Uterus (tissue), 4 donors: ENCODE results near the gene CDK6. TPM values are rescaled to one million over a fixed set of nuclear protein-coding genes. Genes with fewer than 3 reads are reported as not detected.

Experiments used
- DNase-seq, 2 donors: peaks; one replicate each; pipeline ENCODE4 v3.0.0-alpha.2; 2019 to 2020
- H3K27ac ChIP-seq, 2 donors: fragments of 200-600 bp; sonication (generic); 1 replicate in 1 of 2; 2 replicates in 1 of 2; pipeline ENCODE4 v1.5.1; 2016 to 2018
- H3K27me3 ChIP-seq, 2 donors: fragments of 200-600 bp; sonication (generic); one replicate each; pipeline ENCODE4 v1.5.1; 2018 to 2019; ENCODE audit warnings: control low read depth in 1 of 2
- H3K36me3 ChIP-seq, 2 donors: fragments of 200-600 bp; sonication (generic); one replicate each; pipeline ENCODE4 v1.5.1; 2019; ENCODE audit warnings: control low read depth in 1 of 2
- H3K4me1 ChIP-seq, 2 donors: fragments of 200-600 bp; sonication (generic); one replicate each; pipeline ENCODE4 v1.5.1; 2018 to 2019; ENCODE audit warnings: control low read depth in 1 of 2
- H3K4me3 ChIP-seq, 2 donors: fragments of 200-600 bp; sonication (generic); 1 replicate in 1 of 2; 2 replicates in 1 of 2; pipeline ENCODE4 v1.5.1; 2018 to 2019; ENCODE audit warnings: mild to moderate bottlenecking in 1 of 2
- H3K9me3 ChIP-seq, 2 donors: fragments of 200-600 bp; sonication (generic); one replicate each; pipeline ENCODE4 v1.5.1; 2019; ENCODE audit warnings: control low read depth in 1 of 2
- CTCF ChIP-seq, 4 experiments: fragments of 200-600 bp in 2 of 4; fragments of 450-650 bp in 2 of 4; sonication (generic) in 2 of 4; IDR thresholded peaks; one replicate each; pipeline ENCODE4 v1.5.1; 2016 to 2019; ENCODE audit warnings: antibody characterized with exemption in 4 of 4, mild to moderate bottlenecking in 2 of 4, moderate library complexity in 1 of 4
- POLR2A ChIP-seq, 2 donors: fragments of 450-650 bp; IDR thresholded peaks; one replicate each; pipeline ENCODE4 v1.6.1; 2016; ENCODE audit warnings: antibody characterized with exemption in 2 of 2, mild to moderate bottlenecking in 1 of 2, moderate library complexity in 1 of 2
- intact Hi-C: fragments of 100-400 bp; cut with DNase I; formaldehyde crosslinking; loops from one replicate; pipeline ENCODE4 v1.15.1; 2023; ENCODE audit warnings: low total_unique reads
- total RNA-seq, 4 donors: library from RNA; depleted of rRNA in 3 of 4; stranded (reverse); fragments of >200 nt in 3 of 4; gene quantifications; one replicate each; pipeline versions ENCODE4 v1.1.0 to v1.2.4, GENCODE V29; 2014 to 2023
- donor health status: DM: yes; HTN: yes; CAD: no.

The CDK6 gene
- total RNA-seq, 4 donors from 2014 or later = 5.9 to 117 (median 15.2) TPM

- no peaks in the 10 kb centered on the region for H3K27me3 ChIP-seq
- no peak for DNase-seq
- TF ChIP-seq CTCF (IDR thresholded peaks at IDR 0.05) (no peak), POLR2A (IDR thresholded peaks at IDR 0.05) (no peak)
- no peak overlapping the region for H3K4me3 ChIP-seq
- H3K4me1 ChIP-seq = no peaks in the 10 kb centered on the region
- H3K27ac ChIP-seq = no peak overlapping the region
- intact Hi-C loops = no loop called here
- no peaks in the 10 kb centered on the region for H3K36me3 ChIP-seq
- no peaks in the 10 kb centered on the region for H3K9me3 ChIP-seq
These were observed 99.5 kb downstream of the CDK6 start for GRCh38 chr7:92736870-92737269.

GRCh38 chr7:92735707-92736106 lies 100.7 kb downstream of the CDK6 start:
- no peaks in the 10 kb centered on the region for H3K27me3 ChIP-seq
- H3K4me1 ChIP-seq = no peaks in the 10 kb centered on the region
- no peak for TF ChIP-seq CTCF (IDR thresholded peaks at IDR 0.05)
- no peak for TF ChIP-seq POLR2A (IDR thresholded peaks at IDR 0.05)
- intact Hi-C loops = no loop called here
- DNase-seq = no peak
- H3K36me3 ChIP-seq = no peaks in the 10 kb centered on the region
- H3K4me3 ChIP-seq = no peak overlapping the region
- no peak overlapping the region for H3K27ac ChIP-seq
- H3K9me3 ChIP-seq = no peaks in the 10 kb centered on the region

- no peaks in the 10 kb centered on the region for H3K9me3 ChIP-seq
- H3K27me3 ChIP-seq = no peaks in the 10 kb centered on the region
- intact Hi-C loops = no loop called here
- H3K36me3 ChIP-seq = no peaks in the 10 kb centered on the region
- no peak overlapping the region for H3K4me3 ChIP-seq
- no peak overlapping the region for H3K27ac ChIP-seq
- DNase-seq = no peak
- H3K4me1 ChIP-seq = no peaks in the 10 kb centered on the region
- no peak for TF ChIP-seq POLR2A (IDR thresholded peaks at IDR 0.05)
- no peak for TF ChIP-seq CTCF (IDR thresholded peaks at IDR 0.05)
These were observed 103.9 kb downstream of the CDK6 start for GRCh38 chr7:92732316-92733036.

GRCh38 chr7:92731335-92732063 lies 104.9 kb downstream of the CDK6 start:
- H3K4me3 ChIP-seq = no peak overlapping the region
- intact Hi-C loops = no loop called here
- H3K27ac ChIP-seq = no peak overlapping the region
- no peaks in the 10 kb centered on the region for H3K36me3 ChIP-seq
- no peak for TF ChIP-seq POLR2A (IDR thresholded peaks at IDR 0.05)
- TF ChIP-seq CTCF (IDR thresholded peaks at IDR 0.05) = no peak
- no peak for DNase-seq
- no peaks in the 10 kb centered on the region for H3K9me3 ChIP-seq
- no peaks in the 10 kb centered on the region for H3K4me1 ChIP-seq
- H3K27me3 ChIP-seq = no peaks in the 10 kb centered on the region

GRCh38 chr7:92730808-92731207 lies 105.6 kb downstream of the CDK6 start:
- intact Hi-C loops = no loop called here

More at GRCh38 chr7:92730808-92731207, 105.6 kb downstream of the CDK6 start:
- no peaks in the 10 kb centered on the region for H3K9me3 ChIP-seq
- no peaks in the 10 kb centered on the region for H3K4me1 ChIP-seq
- H3K4me3 ChIP-seq = no peak overlapping the region
- no peaks in the 10 kb centered on the region for H3K27me3 ChIP-seq
- TF ChIP-seq CTCF (IDR thresholded peaks at IDR 0.05) (no peak), POLR2A (IDR thresholded peaks at IDR 0.05) (no peak)
- no peak overlapping the region for H3K27ac ChIP-seq
- H3K36me3 ChIP-seq = no peaks in the 10 kb centered on the region
- DNase-seq = no peak
